K562 (cell line): ENCODE results near the gene ENTREP1. TPM values are rescaled to one million over a fixed set of nuclear protein-coding genes. Genes with fewer than 3 reads are reported as not detected.
A peak's percentile ranks its signal among the peaks of the same experiment; 100 is the strongest.

Experiments used
- ARID2 ChIP-seq: fragments of 450-650 bp; IDR thresholded peaks from 2 replicates; pipeline ENCODE4 v1.6.1; 2017; ENCODE audit warnings: antibody characterized with exemption, mild to moderate bottlenecking
- CBX3 ChIP-seq, 2 experiments: IDR thresholded peaks; 1 replicate in 1 of 2; 2 replicates in 1 of 2; pipeline ENCODE4 v1.6.1; 2012; ENCODE audit warnings: inconsistent platforms in 2 of 2, low read length in 2 of 2, borderline replicate concordance in 1 of 2, control low read depth in 1 of 2
- DIDO1 ChIP-seq: fragments of 450-650 bp; IDR thresholded peaks from 2 replicates; pipeline ENCODE4 v1.6.1; 2016; ENCODE audit warnings: low read depth, missing biosample characterization, missing genetic modification characterization
- EP400 ChIP-seq: fragments of 450-650 bp; IDR thresholded peaks from 2 replicates; pipeline ENCODE4 v1.6.1; 2017; ENCODE audit warnings: antibody characterized with exemption, mild to moderate bottlenecking, moderate library complexity
- HDAC6 ChIP-seq: IDR thresholded peaks from 2 replicates; pipeline ENCODE4 v1.6.1; 2012; ENCODE audit warnings: low read depth, mild to moderate bottlenecking, control low read depth, inconsistent platforms, low read length, moderate library complexity
- IRF9 ChIP-seq: fragments of 450-650 bp; IDR thresholded peaks from 2 replicates; pipeline ENCODE4 v1.6.1; 2016; ENCODE audit warnings: missing biosample characterization, missing genetic modification characterization
- NFRKB ChIP-seq: fragments of 450-650 bp; IDR thresholded peaks from 2 replicates; pipeline ENCODE4 v1.6.1; 2016; ENCODE audit warnings: low read depth
- NFYB ChIP-seq: IDR thresholded peaks from 2 replicates; pipeline ENCODE4 v1.6.1; 2011; ENCODE audit warnings: mild to moderate bottlenecking, moderate library complexity; ENCODE audit not compliant: insufficient read length; ENCODE audit errors: extremely low read depth
- SMC3 ChIP-seq: conservative IDR thresholded peaks from 2 replicates; pipeline ENCODE4 v1.6.1; 2011; ENCODE audit warnings: low read depth, low read length, improper control_type of control experiment; ENCODE audit not compliant: insufficient read depth
- STAG1 ChIP-seq: sonication (generic); formaldehyde crosslinking; IDR thresholded peaks from 2 replicates; pipeline ENCODE4 v1.5.0; 2020; ENCODE audit warnings: missing genetic modification reagents, borderline replicate concordance
- ZBED1 ChIP-seq: IDR thresholded peaks from 2 replicates; pipeline ENCODE4 v1.6.1; 2014
- ZNF146 ChIP-seq: IDR thresholded peaks from one replicate; pipeline ENCODE4 v1.6.1; 2018; ENCODE audit warnings: missing compliant biosample characterization; ENCODE audit not compliant: unreplicated experiment
- polyA plus RNA-seq, 8 experiments: library from polyadenylated mRNA; depleted of rRNA in 4 of 8; stranded (reverse) in 5 of 8; unstranded in 3 of 8; fragments of >200 nt; fragmentation: Nextera tagmentation in 2 of 8; fragmentation: Illumina TruSeq in 1 of 8; extraction: Ambion mirVana in 2 of 8; extraction: Trizol in 1 of 8; gene quantifications; 2 replicates each; pipeline versions ENCODE4 v1.2.1 to v1.2.3, GENCODE V29; 2011 to 2014; ENCODE audit warnings: inconsistent platforms in 1 of 8, missing spikeins in 1 of 8
- total RNA-seq, 7 experiments: library from RNA; depleted of rRNA in 6 of 7; stranded (reverse); fragments of >200 nt in 6 of 7; fragmentation: Illumina TruSeq in 2 of 7; extraction: Trizol in 2 of 7; gene quantifications; 2 replicates each; pipeline versions ENCODE4 v1.2.1 to v1.2.3, GENCODE V29; 2011 to 2021; ENCODE audit warnings: low replicate concordance in 1 of 7
- TF ChIP-seq, protein P1 (sequence below), 2 experiments: fragments of 450-650 bp; formaldehyde crosslinking in 1 of 2; IDR thresholded peaks; 2 replicates each; pipeline versions ENCODE4 v1.4.0 to v1.6.1; 2014 to 2020; ENCODE audit warnings: mild to moderate bottlenecking in 2 of 2, borderline replicate concordance in 1 of 2, low read depth in 1 of 2
- TF ChIP-seq, protein P2 (sequence below): fragments of 200-800 bp; sonication (Bioruptor generic); IDR thresholded peaks from 2 replicates; pipeline ENCODE4 v1.6.1; 2017; ENCODE audit warnings: missing genetic modification characterization, missing compliant biosample characterization

ENTREP1 gene
- total and polyA plus RNA-seq, 9 of the 15 experiments (the other 6 are each of a cell fraction or from before 2014, with no cell fraction given), result not detected

DNA sequence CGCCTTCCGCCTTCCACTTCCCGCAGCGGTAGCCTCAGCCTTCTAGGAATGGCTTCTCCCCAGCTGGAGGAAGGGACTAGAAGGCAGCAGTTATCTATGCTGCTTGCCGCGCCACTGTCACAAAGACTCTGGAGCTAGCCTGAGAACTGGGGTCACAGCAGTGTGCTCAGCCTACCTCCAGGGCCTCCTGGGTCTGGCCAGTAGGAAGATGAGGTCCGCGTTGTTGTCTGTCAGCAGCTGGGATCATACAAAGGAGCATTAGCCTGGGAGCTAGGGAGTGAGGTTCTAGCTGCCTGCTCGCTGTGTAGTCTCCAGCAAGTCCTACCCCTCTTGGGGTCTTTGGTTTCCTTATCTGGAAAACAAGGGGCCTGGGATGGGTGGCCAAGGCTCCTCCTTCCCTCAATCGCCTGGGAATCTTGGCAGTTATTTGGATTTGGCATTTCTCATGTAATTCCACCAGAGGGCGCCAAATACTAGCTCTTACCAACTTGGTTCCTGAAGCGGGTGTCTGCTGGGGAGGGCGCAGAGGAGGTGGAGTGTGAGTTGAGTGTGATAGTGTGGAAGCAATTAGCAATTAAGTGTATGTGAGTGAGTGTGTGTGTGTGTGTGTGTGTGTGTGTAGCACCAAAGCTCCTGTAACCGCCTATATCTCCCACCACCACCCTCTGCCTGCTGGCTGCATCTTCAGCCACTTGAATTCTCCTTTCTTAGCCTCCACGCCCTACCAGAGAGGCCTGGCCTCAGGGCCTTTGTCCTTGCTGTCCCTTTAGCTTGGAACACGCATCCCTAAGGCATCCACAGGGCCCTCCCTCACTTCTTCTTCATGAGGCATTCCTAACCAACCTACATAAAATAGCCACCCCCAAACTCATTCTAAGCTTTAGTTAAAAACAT lies 97.1 kb downstream of the ENTREP1 start (continued):
- TF ChIP-seq IRF9 (tag) (no peak), NFRKB (no peak), ZNF146 (CRISPR knock-in tag) (no peak), ZBED1 (no peak), DIDO1 (tag) (no peak), EP400 (no peak), STAG1 (peak; percentile 63; the same call in 1 of the 2 replicates), NFYB (no peak), HDAC6 (no peak), CBX3 (IDR thresholded peaks at IDR 0.05; ENCODE audit: borderline replicate concordance in 1 of 2, low read length in 2 of 2) (no peak), ARID2 (peak; percentile 69; the same call in 1 of the 2 replicates), SMC3 (peak; percentile 87)
- TF ChIP-seq, protein P1, sequence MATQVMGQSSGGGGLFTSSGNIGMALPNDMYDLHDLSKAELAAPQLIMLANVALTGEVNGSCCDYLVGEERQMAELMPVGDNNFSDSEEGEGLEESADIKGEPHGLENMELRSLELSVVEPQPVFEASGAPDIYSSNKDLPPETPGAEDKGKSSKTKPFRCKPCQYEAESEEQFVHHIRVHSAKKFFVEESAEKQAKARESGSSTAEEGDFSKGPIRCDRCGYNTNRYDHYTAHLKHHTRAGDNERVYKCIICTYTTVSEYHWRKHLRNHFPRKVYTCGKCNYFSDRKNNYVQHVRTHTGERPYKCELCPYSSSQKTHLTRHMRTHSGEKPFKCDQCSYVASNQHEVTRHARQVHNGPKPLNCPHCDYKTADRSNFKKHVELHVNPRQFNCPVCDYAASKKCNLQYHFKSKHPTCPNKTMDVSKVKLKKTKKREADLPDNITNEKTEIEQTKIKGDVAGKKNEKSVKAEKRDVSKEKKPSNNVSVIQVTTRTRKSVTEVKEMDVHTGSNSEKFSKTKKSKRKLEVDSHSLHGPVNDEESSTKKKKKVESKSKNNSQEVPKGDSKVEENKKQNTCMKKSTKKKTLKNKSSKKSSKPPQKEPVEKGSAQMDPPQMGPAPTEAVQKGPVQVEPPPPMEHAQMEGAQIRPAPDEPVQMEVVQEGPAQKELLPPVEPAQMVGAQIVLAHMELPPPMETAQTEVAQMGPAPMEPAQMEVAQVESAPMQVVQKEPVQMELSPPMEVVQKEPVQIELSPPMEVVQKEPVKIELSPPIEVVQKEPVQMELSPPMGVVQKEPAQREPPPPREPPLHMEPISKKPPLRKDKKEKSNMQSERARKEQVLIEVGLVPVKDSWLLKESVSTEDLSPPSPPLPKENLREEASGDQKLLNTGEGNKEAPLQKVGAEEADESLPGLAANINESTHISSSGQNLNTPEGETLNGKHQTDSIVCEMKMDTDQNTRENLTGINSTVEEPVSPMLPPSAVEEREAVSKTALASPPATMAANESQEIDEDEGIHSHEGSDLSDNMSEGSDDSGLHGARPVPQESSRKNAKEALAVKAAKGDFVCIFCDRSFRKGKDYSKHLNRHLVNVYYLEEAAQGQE (IDR thresholded peaks at IDR 0.05; ENCODE audit: borderline replicate concordance), result peak; percentile 83
- TF ChIP-seq, protein P1 (CRISPR knock-in tag; IDR thresholded peaks at IDR 0.05; ENCODE audit: low read depth), result no peak
- TF ChIP-seq, protein P2, sequence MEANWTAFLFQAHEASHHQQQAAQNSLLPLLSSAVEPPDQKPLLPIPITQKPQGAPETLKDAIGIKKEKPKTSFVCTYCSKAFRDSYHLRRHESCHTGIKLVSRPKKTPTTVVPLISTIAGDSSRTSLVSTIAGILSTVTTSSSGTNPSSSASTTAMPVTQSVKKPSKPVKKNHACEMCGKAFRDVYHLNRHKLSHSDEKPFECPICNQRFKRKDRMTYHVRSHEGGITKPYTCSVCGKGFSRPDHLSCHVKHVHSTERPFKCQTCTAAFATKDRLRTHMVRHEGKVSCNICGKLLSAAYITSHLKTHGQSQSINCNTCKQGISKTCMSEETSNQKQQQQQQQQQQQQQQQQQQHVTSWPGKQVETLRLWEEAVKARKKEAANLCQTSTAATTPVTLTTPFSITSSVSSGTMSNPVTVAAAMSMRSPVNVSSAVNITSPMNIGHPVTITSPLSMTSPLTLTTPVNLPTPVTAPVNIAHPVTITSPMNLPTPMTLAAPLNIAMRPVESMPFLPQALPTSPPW, result peak; percentile 18; the same call in 1 of the 2 replicates
